ENCODE results near the gene RPS14.

The RPS14 gene

GRCh38 chr5:150407096-150407720, 42.3 kb downstream of the RPS14 start:
- Mint-ChIP-seq H3K4me1 (ENCODE audit: low read depth) (peaks cover 30% of the 10 kb centered on the region), H3K4me3 (no peak overlapping the region), H3K27me3 (no peaks in the 10 kb centered on the region), H3K36me3 (ENCODE audit: low read depth) (peaks cover 74% of the 10 kb centered on the region), H3K27ac (peak overlapping the region; percentile 76), H3K9me3 (no peaks in the 10 kb centered on the region)
- no peak for DNase-seq

- peaks cover 79% of the 10 kb centered on the region for H3K36me3 Mint-ChIP-seq (ENCODE audit: low read depth)
- no peaks in the 10 kb centered on the region for H3K9me3 Mint-ChIP-seq
- H3K4me3 Mint-ChIP-seq: no peak overlapping the region
- DNase-seq: no peak
- peaks cover 30% of the 10 kb centered on the region for H3K4me1 Mint-ChIP-seq (ENCODE audit: low read depth)
- peak overlapping the region; percentile 76 for H3K27ac Mint-ChIP-seq
- no peaks in the 10 kb centered on the region for H3K27me3 Mint-ChIP-seq
Measured at GRCh38 chr5:150406723-150407095, 42.8 kb downstream of the RPS14 start.

DNA sequence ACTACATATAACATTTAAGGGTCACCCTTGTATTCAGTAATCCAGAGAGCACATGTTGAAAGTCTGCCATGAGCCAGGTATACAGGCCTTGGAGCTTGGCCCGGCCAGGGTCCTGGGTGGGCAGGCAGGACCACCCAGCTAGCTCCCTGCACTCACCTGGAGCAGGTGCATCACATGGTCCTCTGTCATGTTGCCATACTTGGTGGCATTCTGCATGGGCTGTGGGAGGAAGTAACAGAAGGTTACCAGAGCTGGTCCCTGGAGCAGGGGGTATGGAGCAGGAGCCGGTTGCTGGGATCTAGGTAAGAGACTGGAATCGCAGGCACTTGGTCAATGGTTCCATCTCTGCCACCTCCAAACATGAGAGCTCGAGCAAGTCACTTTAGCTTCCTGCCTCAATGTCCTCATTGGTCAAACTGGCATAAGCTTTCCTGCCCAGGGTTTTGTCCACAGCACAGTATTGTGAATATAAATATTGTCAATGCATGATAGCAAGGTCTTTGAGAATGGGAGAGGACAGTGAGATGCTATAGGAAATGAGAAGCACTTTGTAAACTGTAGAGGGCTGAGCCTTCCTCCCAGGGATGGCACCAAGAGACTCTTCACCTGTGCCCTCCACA, 43.3 kb downstream of the RPS14 start:
- DNase-seq: no peak
- no peaks in the 10 kb centered on the region for H3K27me3 Mint-ChIP-seq
- H3K27ac Mint-ChIP-seq: peak overlapping the region; percentile 55
- peaks cover 25% of the 10 kb centered on the region for H3K4me1 Mint-ChIP-seq (ENCODE audit: low read depth)
- no peaks in the 10 kb centered on the region for H3K9me3 Mint-ChIP-seq
- peaks cover 84% of the 10 kb centered on the region for H3K36me3 Mint-ChIP-seq (ENCODE audit: low read depth)
- H3K4me3 Mint-ChIP-seq: no peak overlapping the region

- DNase-seq: no peak
- H3K27me3 Mint-ChIP-seq: no peaks in the 10 kb centered on the region
- peaks cover 90% of the 10 kb centered on the region for H3K36me3 Mint-ChIP-seq (ENCODE audit: low read depth)
- H3K4me3 Mint-ChIP-seq: no peak overlapping the region
- peak overlapping the region; percentile 61 for H3K27ac Mint-ChIP-seq
- no peaks in the 10 kb centered on the region for H3K9me3 Mint-ChIP-seq
- H3K4me1 Mint-ChIP-seq (ENCODE audit: low read depth): peaks cover 15% of the 10 kb centered on the region
Measured at GRCh38 chr5:150404941-150405816, 44.4 kb downstream of the RPS14 start.

DNA sequence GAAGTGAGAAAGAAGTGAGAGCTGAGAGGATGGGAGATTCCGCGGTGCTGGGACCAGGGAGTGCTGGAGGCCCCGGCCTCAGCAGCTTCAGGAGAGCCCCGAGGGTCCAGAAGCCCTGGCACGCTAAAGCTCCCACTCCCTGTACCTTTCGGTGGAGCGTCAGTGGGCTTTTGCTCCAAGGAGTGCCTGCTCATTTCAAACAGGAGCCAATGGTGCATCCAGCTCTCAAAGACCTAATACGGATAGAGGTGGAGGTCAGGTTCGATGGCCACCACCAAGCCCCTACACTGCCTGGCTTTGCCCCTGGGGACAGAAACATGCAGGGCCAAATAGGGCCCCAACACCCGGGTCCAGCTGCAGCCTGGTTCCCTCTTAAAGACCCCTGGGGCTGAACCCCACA, 45.0 kb downstream of the RPS14 start:
- H3K4me3 Mint-ChIP-seq: no peak overlapping the region
- no peak for DNase-seq
- H3K27me3 Mint-ChIP-seq: no peaks in the 10 kb centered on the region
- peaks cover 91% of the 10 kb centered on the region for H3K36me3 Mint-ChIP-seq (ENCODE audit: low read depth)
- H3K4me1 Mint-ChIP-seq (ENCODE audit: low read depth): peaks cover 8% of the 10 kb centered on the region
- no peaks in the 10 kb centered on the region for H3K9me3 Mint-ChIP-seq
- H3K27ac Mint-ChIP-seq: peak overlapping the region; percentile 69

GRCh38 chr5:150404121-150404520, 45.4 kb downstream of the RPS14 start:
- H3K9me3 Mint-ChIP-seq: no peaks in the 10 kb centered on the region
- H3K36me3 Mint-ChIP-seq (ENCODE audit: low read depth): peaks cover 95% of the 10 kb centered on the region
- no peak overlapping the region for H3K4me3 Mint-ChIP-seq
- peaks cover 8% of the 10 kb centered on the region for H3K4me1 Mint-ChIP-seq (ENCODE audit: low read depth)
- no peaks in the 10 kb centered on the region for H3K27me3 Mint-ChIP-seq
- H3K27ac Mint-ChIP-seq: peak overlapping the region; percentile 69
- DNase-seq: no peak

DNA sequence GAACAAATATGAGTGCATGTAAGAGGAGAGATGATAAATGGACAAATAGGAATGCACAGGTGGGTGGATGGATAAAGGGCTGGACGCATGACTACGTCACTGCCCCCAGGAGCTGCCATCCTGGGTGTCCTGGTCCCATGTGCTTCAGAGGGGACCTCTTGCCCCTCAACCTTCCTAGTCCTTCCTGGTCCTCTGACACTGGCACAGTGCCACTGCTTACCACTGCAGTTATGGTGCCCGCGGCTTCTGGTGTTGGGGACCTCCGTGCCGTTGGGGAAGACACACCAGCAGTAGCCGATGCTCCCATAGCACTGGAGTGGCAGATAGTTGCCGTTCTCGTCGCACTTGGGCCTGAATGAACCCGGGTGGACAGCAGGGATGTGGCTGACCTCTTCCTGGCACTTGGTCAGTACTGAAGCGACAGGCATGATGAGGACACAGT, 46.6 kb downstream of the RPS14 start:
- H3K9me3 Mint-ChIP-seq: no peaks in the 10 kb centered on the region
- no peak for DNase-seq
- no peaks in the 10 kb centered on the region for H3K4me1 Mint-ChIP-seq (ENCODE audit: low read depth)
- H3K27me3 Mint-ChIP-seq: no peaks in the 10 kb centered on the region
- H3K27ac Mint-ChIP-seq: peak overlapping the region; percentile 37
- peaks cover 96% of the 10 kb centered on the region for H3K36me3 Mint-ChIP-seq (ENCODE audit: low read depth)
- no peak overlapping the region for H3K4me3 Mint-ChIP-seq

DNA sequence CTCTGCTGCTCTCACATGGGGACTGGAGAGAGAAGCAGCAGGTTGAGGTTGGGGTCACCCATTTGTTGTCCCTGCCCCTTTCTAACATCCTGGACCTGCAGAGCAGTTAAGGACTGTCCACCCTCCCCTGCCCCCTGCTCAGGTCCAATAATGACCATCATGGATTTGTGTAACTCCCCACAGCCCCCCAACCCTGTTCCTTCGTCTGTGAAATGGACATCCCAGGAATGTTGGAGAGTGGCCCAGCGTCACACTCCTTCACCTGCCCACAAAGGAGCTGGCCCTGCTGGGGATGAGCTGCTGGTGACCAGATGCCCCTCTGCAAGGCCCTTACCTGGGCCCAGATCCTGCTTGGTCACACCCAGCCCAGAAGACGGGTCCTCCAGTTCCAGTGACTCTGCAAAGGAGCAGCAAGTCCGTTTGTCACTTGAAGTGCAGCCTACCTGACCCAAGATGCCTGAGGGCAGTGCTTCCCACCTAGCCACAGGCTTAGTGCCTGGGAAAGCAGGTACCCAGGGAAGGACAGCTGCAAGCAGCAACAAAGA, 47.2 kb downstream of the RPS14 start:
- DNase-seq: no peak
- no peaks in the 10 kb centered on the region for H3K9me3 Mint-ChIP-seq
- H3K36me3 Mint-ChIP-seq (ENCODE audit: low read depth): peaks cover 97% of the 10 kb centered on the region
- no peak overlapping the region for H3K4me3 Mint-ChIP-seq
- no peaks in the 10 kb centered on the region for H3K4me1 Mint-ChIP-seq (ENCODE audit: low read depth)
- no peak overlapping the region for H3K27ac Mint-ChIP-seq
- no peaks in the 10 kb centered on the region for H3K27me3 Mint-ChIP-seq

GRCh38 chr5:150401376-150402228, 47.9 kb downstream of the RPS14 start:
- H3K9me3 Mint-ChIP-seq: no peaks in the 10 kb centered on the region
- DNase-seq: no peak
- peaks cover 97% of the 10 kb centered on the region for H3K36me3 Mint-ChIP-seq (ENCODE audit: low read depth)
- no peaks in the 10 kb centered on the region for H3K27me3 Mint-ChIP-seq
- no peak overlapping the region for H3K4me3 Mint-ChIP-seq
- H3K4me1 Mint-ChIP-seq (ENCODE audit: low read depth): no peaks in the 10 kb centered on the region
- peak overlapping the region; percentile 54 for H3K27ac Mint-ChIP-seq

GRCh38 chr5:150401076-150401375, 48.5 kb downstream of the RPS14 start:
- Mint-ChIP-seq H3K36me3 (ENCODE audit: low read depth) (peaks cover 97% of the 10 kb centered on the region), H3K27ac (peak overlapping the region; percentile 54), H3K4me1 (ENCODE audit: low read depth) (no peaks in the 10 kb centered on the region), H3K27me3 (no peaks in the 10 kb centered on the region), H3K4me3 (no peak overlapping the region), H3K9me3 (no peaks in the 10 kb centered on the region)
- DNase-seq: no peak

GRCh38 chr5:150400316-150401075, 49.0 kb downstream of the RPS14 start:
- H3K36me3 Mint-ChIP-seq (ENCODE audit: low read depth): peaks cover 99% of the 10 kb centered on the region
- H3K27me3 Mint-ChIP-seq: no peaks in the 10 kb centered on the region
- no peaks in the 10 kb centered on the region for H3K9me3 Mint-ChIP-seq
- H3K4me1 Mint-ChIP-seq (ENCODE audit: low read depth): no peaks in the 10 kb centered on the region
- H3K27ac Mint-ChIP-seq: peak overlapping the region; percentile 54
- no peak for DNase-seq
- no peak overlapping the region for H3K4me3 Mint-ChIP-seq

DNA sequence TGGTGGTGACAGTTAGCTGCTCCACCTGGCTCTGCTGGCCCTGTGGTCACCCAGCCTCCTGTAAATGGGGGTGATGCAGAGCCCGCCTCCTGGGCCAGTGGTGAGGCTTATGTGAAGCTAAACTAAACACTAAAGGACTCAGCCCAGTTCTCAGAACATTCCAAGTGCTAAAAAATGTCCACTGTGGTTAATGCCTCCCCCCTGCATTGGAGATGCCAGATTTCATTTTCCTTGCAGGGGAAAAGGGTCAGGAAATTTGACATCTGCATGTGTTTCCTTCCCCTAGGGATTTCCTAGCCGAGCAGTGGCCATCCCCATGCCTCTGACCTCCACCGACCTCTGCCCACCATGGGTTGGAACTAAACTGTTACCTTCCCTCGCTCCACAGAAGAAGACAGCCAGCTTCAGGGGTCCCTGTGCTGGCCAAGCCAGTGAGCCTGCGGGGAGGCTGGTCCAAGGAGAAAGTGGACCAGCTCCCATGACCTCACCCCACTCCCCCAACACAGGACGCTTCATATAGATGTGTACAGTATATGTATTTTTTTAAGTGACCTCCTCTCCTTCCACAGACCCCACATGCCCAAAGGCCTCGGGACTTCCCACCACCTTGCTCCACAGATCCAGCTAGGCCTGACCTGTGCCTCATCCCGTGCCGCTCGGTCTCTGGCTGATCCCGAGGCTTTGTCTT, 49.9 kb downstream of the RPS14 start:
- DNase-seq: no peak
- Mint-ChIP-seq H3K4me1 (ENCODE audit: low read depth) (no peaks in the 10 kb centered on the region), H3K36me3 (ENCODE audit: low read depth) (peaks cover 99% of the 10 kb centered on the region), H3K27ac (peak overlapping the region; percentile 71), H3K9me3 (no peaks in the 10 kb centered on the region), H3K27me3 (no peaks in the 10 kb centered on the region), H3K4me3 (no peak overlapping the region)

All from activated T-cell treated with anti-CD3 and anti-CD28 coated beads, Interleukin-2, amount 50 U/mL, for 24 hours (primary cell).